GM18517 (cell line): ENCODE measurements around the gene GOLGA8J.
"Not testable (repeated sequence)": the region's sequence is repeated elsewhere in the genome, so short reads cannot be mapped to it uniquely, and the experiment has no call there.

Source experiments
- ATAC-seq: cut with Tn5 transposase; IDR thresholded peaks from one replicate; pipeline ENCODE4 v1.9.1; 2021; ENCODE audit warnings: mild to moderate bottlenecking, moderate library complexity; ENCODE audit not compliant: unreplicated experiment

The GOLGA8J gene

GRCh38 chr15:30082655-30083054, at the start of gene GOLGA8J:
GOLGA8J (plus strand) TSS chr15:30082955; CDS start chr15:30083053, 98 bp downstream.
- not testable (repeated sequence) for ATAC-seq

- no peak for ATAC-seq
These were observed 49.5 kb upstream of the GOLGA8J start for GRCh38 chr15:30033211-30033610.

GRCh38 chr15:30033763-30034162, 49.0 kb upstream of the GOLGA8J start:
- ATAC-seq: no peak

- ATAC-seq: no peak
These were observed 46.6 kb upstream of the GOLGA8J start for GRCh38 chr15:30036036-30036703.

- no peak for ATAC-seq
These were observed 43.9 kb upstream of the GOLGA8J start for GRCh38 chr15:30038667-30039523.

- no peak for ATAC-seq
These were observed 40.9 kb upstream of the GOLGA8J start for GRCh38 chr15:30041868-30042267.

GRCh38 chr15:30042556-30042955, 40.2 kb upstream of the GOLGA8J start:
- no peak for ATAC-seq

- no peak for ATAC-seq
These were observed 39.5 kb upstream of the GOLGA8J start for GRCh38 chr15:30043211-30043655.

- no peak for ATAC-seq
These were observed 38.4 kb upstream of the GOLGA8J start for GRCh38 chr15:30044377-30044776.

- ATAC-seq: not testable (repeated sequence)
These were observed 37.9 kb upstream of the GOLGA8J start for GRCh38 chr15:30044826-30045225.

GRCh38 chr15:30045248-30046041, 37.3 kb upstream of the GOLGA8J start:
- ATAC-seq: not testable (repeated sequence)

GRCh38 chr15:30046430-30046829, 36.3 kb upstream of the GOLGA8J start:
- ATAC-seq: no peak

- ATAC-seq: no peak
These were observed 27.2 kb upstream of the GOLGA8J start for GRCh38 chr15:30055604-30056003.

GRCh38 chr15:30056166-30056565, 26.6 kb upstream of the GOLGA8J start:
- no peak for ATAC-seq

- no peak for ATAC-seq
These were observed 23.0 kb upstream of the GOLGA8J start for GRCh38 chr15:30059771-30060170.

- ATAC-seq: no peak
These were observed 19.9 kb upstream of the GOLGA8J start for GRCh38 chr15:30062881-30063280.

- ATAC-seq: no peak
These were observed 18.8 kb upstream of the GOLGA8J start for GRCh38 chr15:30063835-30064546.

GRCh38 chr15:30065025-30065801, 17.5 kb upstream of the GOLGA8J start:
- no peak for ATAC-seq

- ATAC-seq: no peak
These were observed 14.4 kb upstream of the GOLGA8J start for GRCh38 chr15:30068326-30068725.

GRCh38 chr15:30072630-30073029, 10.1 kb upstream of the GOLGA8J start:
- ATAC-seq: no peak
